Measurements from ENCODE around the gene ZNF208.

GRCh38 chr19:21940684-21941083 lies 70.1 kb downstream of the ZNF208 start:
- no peak for TF ChIP-seq CTCF (IDR thresholded peaks at IDR 0.05; ENCODE audit: insufficient read depth, low read length)
- no peak for TF ChIP-seq REST (IDR thresholded peaks at IDR 0.05; ENCODE audit: insufficient replicate concordance, low read depth)
- TF ChIP-seq POLR2AphosphoS5 (IDR thresholded peaks at IDR 0.05; ENCODE audit: low read depth), result no peak
- TF ChIP-seq SPI1 (IDR thresholded peaks at IDR 0.05; ENCODE audit: borderline replicate concordance, low read depth), result no peak
